ENCODE results near the gene ETNK2.

DNA sequence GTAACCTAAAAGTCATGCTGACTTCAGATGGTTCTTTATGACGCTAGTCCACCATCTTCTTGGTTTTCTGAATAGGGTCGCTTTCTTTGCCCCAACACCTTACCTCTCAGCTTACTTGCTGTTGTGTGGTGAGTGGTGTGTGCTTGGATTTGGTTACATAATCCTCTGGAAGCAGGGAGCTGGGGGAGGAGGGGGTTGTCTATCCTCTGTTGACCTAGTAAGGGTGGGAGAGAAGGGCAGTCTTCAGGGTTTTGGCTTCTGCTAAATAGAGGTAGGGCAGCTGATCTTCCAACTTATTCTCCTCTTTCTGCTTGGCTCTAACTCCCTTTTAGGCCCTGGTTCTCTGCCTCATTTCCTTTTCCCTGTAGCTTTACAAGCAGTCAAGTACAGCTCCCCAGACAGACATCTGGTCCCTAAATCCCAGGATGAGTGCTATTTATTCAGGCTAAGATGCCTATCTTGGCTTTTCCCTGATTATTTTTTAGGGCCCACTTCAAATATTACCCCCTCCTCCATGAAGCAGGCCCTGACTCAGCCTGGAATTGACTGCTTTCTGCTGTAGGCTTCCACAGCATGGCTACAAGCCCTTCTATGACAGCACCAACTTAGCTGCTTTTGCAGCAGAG is 20.7 kb upstream of the ETNK2 start:
- TF ChIP-seq POLR2AphosphoS5 (IDR thresholded peaks at IDR 0.05; ENCODE audit: borderline replicate concordance, low read depth, low read length), result no peak
- no peak for TF ChIP-seq EZH2 (IDR thresholded peaks at IDR 0.05)
